ENCODE results near the gene MYL4.
"Not testable (repeated sequence)": the region's sequence is repeated elsewhere in the genome, so short reads cannot be mapped to it uniquely, and the experiment has no call there.

Gene MYL4

DNA sequence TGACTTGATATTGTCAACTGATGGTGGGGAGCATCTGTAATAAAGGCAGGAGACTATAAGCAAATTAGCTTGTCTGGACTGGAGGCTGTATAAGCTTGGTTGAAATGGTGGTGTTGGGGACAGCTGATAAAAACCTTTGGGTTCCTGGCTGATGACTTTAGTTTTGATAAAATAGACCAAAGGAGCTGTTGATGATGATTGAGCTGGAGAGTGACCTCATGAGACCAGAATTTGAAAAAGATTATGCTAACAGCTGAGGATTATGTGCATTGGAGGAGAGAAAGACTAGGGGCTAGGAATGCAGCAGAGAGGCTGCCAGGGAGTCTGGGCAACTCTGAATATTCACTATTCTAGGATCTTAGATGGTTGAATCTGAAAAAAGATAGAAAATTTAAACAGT, 11.3 kb upstream of the MYL4 start:
- no peak for DNase-seq

GRCh38 chr17:47199627-47200324, 9.4 kb upstream of the MYL4 start:
- no peak for DNase-seq

DNA sequence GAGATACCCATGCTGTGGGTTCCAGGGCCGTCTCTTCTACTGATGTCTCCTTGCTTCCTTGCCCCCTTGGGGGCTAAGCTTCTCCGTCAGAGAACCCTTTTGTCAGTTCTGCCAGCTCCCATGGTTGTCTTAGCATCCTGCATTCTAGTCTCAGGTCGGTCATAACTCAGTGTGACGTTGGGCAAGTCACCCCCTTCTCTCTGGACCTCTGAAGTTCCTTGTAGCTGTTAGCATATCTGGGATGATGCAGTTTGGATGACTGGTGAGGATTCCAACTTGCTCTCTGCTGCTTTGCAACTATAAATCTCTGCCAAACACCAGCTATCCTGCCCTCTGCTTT, 8.9 kb upstream of the MYL4 start:
- no peak for DNase-seq

GRCh38 chr17:47201166-47201565, 8.0 kb upstream of the MYL4 start:
- no peak for DNase-seq

GRCh38 chr17:47203984-47204721, 5.0 kb upstream of the MYL4 start:
- DNase-seq, result peak; percentile 72

- DNase-seq, result peak; percentile 56
Measured at GRCh38 chr17:47204722-47205418, 4.3 kb upstream of the MYL4 start.

DNA sequence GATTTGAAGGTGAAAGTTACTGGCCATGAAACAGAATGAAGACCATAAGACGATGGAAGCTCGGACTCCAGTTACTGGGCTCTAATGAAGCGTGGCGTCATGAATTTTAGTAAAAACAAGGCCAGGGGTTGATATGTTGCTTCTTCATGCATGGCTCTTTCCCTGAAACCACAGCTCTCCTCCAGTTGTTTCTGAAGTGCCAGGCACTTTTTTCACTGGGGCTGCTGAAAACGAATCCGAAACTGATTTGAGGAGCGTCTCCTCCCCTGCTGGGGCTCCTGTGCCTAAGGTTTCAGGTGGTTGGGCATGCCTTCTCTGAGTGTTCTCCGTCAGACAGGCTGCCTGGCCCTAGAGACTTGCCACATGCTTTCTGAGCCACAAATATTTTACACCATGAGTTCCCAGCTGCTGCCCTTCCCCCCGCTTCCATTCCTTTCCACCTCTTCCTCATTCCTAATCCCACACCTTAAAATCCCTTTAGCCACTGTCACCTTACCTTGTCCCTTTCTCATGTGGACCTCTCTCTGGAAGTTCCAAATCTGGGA, 3.7 kb upstream of the MYL4 start:
- DNase-seq, result peak; percentile 90

DNA sequence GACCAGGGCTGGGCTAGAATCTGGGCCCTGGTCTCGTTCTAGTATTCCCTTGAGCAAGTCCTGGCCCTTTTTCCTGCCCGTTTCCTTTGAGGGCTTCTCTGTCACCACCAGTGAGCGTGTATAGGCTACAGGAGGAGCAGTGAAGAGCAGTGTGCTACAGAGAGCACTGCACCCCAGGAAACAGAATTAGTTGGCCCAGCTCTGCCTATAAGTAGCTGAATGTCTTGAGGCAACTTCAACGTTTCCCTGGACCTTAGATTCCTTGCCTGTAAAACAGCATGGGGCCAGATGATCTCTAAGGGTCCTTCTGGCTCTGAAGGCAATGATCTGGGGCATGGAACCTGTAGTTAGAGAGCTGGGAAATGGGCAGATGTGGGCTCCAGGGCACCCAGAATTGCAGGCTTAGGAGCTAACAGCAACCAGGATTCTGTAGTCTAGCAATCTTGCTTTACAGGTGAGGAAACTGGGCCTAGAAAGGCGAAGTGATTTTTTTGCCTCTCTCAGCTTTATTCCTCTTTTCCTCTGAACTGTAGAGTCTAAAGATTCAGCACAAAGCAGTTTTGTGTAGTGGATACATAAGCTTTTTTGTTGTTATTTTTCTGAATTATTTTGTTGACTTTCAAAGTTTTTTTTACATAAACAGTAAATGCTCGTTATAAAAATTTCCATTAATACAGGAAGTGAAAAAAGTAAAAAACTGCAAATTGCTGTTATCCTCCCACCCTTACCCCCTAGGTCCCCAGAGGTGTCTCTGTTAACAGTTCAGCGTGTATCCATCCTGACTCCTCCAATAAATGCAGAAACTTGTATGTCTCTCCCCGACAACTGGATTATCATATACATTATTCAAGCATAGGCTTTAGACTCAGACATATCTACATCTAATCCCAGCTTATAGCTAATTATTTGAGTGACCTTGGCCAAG, 1.7 kb upstream of the MYL4 start:
- DNase-seq, result no peak

DNA sequence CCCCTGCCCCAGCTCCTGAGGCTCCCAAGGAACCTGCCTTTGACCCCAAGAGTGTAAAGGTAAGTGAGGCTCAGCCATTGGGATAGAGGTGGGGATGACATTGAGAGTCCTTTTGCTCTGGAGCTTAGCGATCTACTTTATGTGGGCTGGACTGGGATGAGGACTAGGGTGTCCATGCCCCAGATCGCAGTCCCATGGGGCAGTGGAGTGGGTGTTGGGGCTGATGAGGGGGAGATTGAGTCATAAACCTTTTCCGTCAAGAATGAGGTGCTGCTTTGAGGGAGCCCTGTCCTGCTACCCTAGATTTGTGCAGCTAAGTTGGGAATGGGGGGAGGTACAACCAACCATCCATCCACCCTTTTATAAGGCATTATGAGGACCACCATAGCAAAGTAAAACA, 351 bp downstream of the MYL4 start:
- DNase-seq, result no peak

- peak; percentile 28 for DNase-seq
Measured at GRCh38 chr17:47210105-47210504, 957 bp downstream of the MYL4 start.

DNA sequence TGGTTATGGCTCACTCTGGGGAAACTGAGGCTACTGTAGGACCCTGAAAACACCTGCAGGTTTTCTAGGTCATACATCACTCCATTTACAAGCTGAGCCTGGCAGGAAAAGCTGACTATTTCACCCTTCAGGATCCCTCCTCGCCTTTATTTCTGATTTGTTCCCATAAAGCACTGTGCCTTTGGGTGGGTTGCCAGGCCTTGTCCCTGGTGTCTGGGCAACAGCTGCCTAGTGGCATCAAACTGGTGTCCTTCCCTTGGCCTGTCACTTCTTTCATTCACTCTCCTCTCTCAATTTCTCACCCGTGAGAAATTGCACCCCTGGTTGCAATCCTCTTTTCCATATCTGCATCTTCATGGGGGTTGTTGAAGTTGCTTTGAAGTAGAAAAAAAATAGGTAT, 1.6 kb downstream of the MYL4 start:
- no peak for DNase-seq

DNA sequence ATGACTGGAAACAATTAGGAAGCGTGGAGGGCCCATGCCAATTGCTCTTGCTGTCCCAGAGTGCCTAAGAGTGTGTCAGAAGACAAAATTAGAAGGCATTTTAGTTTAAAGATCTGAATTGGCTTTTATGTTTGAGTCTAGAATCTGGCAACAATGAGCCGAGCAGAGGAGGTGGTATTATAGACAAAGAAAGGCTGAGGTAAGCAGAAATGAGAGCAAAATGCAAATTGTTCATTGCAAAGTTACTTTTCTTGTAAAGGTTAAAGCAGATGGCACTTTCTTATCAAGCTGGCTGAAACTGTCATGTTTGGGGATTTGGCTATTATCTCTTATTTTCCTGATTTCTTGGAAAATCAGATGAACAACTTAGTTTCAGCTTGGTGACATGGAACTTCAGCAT, 3.3 kb downstream of the MYL4 start:
- no peak for DNase-seq

- DNase-seq, result no peak
Measured at GRCh38 chr17:47213540-47213939, 4.4 kb downstream of the MYL4 start.

DNA sequence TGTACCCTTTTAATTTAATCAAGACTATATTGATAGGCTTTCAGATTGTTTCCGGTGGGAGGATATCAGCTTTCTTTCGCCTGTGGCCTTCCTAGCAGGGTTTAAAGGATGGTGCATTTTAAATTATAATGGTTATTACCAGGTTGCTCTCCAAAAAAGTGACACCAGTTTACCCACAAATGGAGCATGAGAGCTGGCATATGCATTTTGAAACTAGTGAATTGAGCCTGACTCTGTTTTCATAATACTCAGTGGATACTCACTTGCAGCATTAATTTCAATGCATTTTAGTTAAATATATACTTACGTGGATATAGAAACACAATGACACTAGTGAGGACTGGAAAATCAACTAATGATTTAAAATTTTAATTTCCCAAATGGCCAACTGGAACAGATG, 5.8 kb downstream of the MYL4 start:
- no peak for DNase-seq

DNA sequence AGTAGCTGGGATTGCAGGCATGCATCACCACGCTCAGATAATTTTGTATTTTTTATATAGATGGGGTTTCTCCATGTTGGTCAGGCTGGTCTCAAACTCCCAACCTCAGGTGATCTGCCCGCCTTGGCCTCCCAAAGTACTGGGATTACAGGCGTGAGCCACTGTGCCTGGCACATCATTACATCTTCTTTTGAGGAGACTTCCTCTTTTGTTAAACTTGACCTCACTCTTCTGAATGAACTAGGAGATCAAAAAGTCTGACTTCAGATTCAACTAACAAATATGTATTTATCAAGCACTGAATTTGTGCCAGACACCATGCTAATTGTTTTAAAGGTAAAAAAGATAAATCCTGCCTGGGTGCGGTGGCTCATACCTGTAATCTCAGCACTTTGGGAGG, 7.7 kb downstream of the MYL4 start:
- DNase-seq, result not testable (repeated sequence)

DNA sequence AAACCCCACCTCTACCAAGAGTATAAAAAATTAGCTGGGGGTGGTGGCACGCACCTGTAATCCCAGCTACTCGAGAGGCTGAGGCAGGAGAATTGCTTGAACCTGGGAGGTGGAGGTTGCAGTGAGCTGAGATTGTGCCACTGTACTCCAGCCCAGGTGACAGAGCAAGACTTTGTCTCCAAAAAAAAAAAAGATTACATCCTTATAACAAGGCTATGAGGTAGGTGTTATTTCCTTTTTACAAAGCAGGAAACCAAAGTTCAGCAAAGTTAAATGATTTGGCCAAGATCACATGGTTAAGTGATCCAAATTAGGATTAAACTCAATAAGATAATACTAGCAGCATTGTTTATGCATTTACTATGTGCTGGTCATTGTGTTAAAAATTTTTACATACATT, 8.1 kb downstream of the MYL4 start:
- DNase-seq, result not testable (repeated sequence)

DNA sequence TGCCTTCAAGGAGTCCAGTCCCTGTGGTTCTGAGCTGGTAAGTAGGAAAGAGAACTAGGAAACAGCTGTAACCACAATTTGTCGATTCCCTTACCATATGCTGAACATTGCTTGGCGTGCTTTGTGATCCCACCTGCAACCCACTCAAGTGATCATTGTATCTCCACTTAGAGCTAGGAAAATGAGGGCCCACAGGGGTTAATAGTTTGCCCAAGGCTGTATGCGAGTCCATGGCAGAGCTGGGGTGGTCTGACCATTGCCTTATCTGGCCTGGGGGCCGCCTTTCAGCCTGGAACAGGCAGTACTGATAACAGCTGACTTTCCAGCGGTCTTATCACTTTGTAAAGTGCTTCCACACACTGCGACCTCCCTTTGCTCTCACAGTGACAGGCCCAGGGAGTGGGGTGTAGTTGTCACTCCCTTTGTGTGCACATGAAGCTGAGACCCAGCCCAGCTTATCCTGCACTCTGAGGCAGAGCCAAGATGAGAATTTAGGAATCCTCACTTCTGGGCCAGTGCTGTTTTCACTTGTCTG, 9.8 kb downstream of the MYL4 start:
- no peak for DNase-seq

DNA sequence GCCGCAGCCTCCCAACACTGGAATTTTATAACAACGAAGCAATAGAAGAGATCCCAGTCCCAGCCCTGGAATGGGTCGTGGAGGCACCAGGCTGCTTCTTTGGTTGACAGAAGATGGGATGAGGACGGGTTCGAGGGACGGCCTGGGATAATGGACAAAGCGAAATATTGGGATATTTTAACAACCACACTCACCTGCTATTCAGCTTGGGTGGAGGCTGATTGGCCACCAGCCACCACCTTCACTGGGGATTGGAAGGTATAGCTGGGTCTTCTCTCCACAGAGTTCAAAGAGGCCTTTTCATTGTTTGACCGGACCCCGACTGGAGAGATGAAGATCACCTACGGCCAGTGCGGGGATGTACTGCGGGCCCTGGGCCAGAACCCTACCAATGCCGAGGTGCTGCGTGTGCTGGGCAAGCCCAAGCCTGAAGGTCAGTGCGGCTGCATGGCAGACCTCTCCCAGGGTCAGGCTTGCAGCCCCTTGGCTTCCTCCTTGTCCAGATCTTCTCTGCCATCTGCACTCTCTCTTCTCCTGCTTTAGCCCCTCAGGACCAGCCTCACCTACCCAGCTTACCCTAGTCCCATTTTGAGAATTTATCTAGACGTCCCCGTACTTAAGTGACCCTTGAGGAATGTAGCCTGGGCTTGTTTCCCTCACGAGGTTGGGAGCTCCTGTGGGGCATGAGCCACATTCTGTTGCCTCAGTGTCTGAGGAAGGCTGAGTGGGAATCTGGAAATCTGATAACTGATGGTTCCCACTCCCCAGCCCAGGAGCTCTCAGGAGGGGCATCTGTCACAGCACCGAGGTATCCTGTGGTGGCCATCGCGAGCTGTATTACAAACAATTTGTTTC, 10.7 kb downstream of the MYL4 start:
- no peak for DNase-seq

DNA sequence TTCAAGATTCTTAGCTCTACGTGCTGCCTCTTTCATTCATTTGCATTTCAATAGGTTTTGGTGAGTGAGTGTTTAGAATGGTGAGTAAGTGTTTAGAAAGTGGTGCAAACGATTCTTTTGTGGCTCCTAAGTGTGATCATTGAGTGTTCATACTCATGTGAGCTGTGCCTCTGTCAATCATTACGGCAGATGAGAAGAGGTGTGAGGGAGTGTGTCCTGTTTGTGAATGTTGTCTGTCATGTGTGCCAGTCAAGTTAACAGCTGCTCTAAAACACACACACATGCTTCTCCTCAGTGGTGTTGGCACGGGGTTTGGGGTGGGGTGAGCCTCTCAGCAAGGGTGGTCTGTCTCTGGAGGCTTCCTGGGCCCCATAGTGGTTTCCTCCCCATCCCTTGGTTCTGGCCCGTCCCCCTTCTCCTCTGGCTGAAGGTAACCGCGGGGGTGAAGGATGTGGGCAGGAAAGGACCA, 11.4 kb downstream of the MYL4 start:
- DNase-seq, result no peak

DNA sequence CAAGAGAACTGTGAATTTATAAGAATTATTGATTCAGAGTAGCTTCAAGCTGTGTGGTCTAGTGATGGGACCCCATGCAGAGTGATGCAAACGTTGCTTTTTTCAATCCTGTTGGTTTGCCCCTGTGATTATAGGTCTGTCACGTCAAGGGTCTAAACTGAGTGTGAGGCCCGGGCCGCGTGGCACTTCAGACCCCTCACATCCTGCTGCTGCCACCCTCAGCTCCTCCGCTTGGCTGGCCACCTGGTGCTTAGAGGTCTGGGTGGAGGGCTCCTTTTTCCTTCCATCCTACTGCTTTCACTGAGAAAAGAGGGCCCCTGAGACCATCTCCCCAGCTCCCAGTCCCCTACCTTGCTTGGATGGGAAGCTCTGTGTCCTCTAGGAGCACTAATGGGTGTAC, 12.0 kb downstream of the MYL4 start:
- DNase-seq, result no peak

DNA sequence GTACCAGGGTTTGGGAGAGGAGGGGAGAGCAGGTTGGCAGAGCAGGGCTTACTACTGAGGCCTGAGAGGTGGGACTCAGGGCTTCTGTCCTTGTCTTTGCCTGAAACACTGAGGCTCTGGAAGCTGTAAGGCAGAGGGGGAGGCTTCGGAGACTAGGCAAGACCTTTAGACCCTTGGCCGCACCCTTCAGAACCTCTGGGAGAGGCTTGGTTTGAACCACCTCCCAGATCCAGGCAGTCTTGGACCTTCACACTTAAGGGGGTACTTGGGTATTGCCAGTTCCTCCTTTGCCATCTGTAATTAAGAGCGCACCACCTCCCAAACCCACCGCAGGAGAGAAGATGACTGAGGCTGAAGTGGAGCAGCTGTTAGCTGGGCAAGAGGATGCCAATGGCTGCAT, 12.9 kb downstream of the MYL4 start:
- no peak for DNase-seq
